Middle frontal gyrus (tissue), 1 donor: Measurements from ENCODE around the gene CAMTA2.
"Not testable (repeated sequence)": the region's sequence is repeated elsewhere in the genome, so short reads cannot be mapped to it uniquely, and the experiment has no call there.

Source experiments
- DNase-seq: peaks from one replicate; pipeline ENCODE4 v3.0.0-alpha.2; 2015; ENCODE audit warnings: low spot score; ENCODE audit errors: extremely low spot score

Gene CAMTA2

GRCh38 chr17:4934173-4934979, 53.1 kb downstream of the CAMTA2 start:
- DNase-seq = no peak

GRCh38 chr17:4933646-4934045, 53.8 kb downstream of the CAMTA2 start:
- DNase-seq = no peak

- no peak for DNase-seq
These were observed 54.7 kb downstream of the CAMTA2 start for GRCh38 chr17:4932756-4933155.

- DNase-seq = no peak
These were observed 55.5 kb downstream of the CAMTA2 start, which contains the start of gene GP1BA for GRCh38 chr17:4931963-4932362. Gene GP1BA, plus strand, starts transcription at chr17:4932277. Its CDS starts 328 bp downstream, at chr17:4932605.

- no peak for DNase-seq
These were observed 58.6 kb downstream of the CAMTA2 start for GRCh38 chr17:4928881-4929280.

- DNase-seq = not testable (repeated sequence)
These were observed 60.7 kb downstream of the CAMTA2 start for GRCh38 chr17:4926577-4927335.

- no peak for DNase-seq
These were observed 66.2 kb downstream of the CAMTA2 start for GRCh38 chr17:4921320-4921719.

- no peak for DNase-seq
These were observed 67.0 kb downstream of the CAMTA2 start for GRCh38 chr17:4920351-4921048.

- no peak for DNase-seq
These were observed 67.9 kb downstream of the CAMTA2 start for GRCh38 chr17:4919511-4920047.
